Thyroid gland (tissue), 4 donors: ENCODE results near the gene NPRL2.

ENCODE experiments used
- POLR2A ChIP-seq, 2 donors: fragments of 450-650 bp; IDR thresholded peaks; one replicate each; pipeline ENCODE4 v1.6.1; 2017; ENCODE audit warnings: antibody characterized with exemption in 2 of 2, mild to moderate bottlenecking in 2 of 2, moderate library complexity in 1 of 2
- TF ChIP-seq, protein P1 (sequence below), 6 experiments: fragments of 200-600 bp in 3 of 6; fragments of 450-650 bp in 3 of 6; sonication (generic) in 3 of 6; IDR thresholded peaks; one replicate each; pipeline ENCODE4 v1.5.1; 2016 to 2019; ENCODE audit warnings: antibody characterized with exemption in 6 of 6, mild to moderate bottlenecking in 2 of 6, inconsistent platforms in 1 of 6, moderate library complexity in 1 of 6

DNA sequence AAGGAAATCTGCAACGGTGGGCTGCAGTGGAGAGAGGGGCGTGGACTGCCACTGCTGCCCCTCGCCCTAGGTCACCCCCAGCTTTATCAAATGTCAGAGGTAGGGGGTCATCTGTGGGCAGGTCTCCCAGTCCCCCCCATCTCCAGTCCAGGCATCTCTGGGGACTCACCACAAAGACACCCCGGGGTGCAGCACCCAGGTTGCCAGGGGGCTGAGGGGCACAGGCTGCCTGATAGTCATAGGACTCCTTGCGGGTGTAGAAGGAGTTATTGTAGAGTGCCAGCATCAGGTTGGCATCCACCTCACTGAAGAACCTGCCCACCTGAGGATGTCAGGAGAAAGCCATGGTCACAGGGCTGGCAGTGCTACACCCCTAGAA, 15.3 kb upstream of the NPRL2 start:
- TF ChIP-seq, protein P1, sequence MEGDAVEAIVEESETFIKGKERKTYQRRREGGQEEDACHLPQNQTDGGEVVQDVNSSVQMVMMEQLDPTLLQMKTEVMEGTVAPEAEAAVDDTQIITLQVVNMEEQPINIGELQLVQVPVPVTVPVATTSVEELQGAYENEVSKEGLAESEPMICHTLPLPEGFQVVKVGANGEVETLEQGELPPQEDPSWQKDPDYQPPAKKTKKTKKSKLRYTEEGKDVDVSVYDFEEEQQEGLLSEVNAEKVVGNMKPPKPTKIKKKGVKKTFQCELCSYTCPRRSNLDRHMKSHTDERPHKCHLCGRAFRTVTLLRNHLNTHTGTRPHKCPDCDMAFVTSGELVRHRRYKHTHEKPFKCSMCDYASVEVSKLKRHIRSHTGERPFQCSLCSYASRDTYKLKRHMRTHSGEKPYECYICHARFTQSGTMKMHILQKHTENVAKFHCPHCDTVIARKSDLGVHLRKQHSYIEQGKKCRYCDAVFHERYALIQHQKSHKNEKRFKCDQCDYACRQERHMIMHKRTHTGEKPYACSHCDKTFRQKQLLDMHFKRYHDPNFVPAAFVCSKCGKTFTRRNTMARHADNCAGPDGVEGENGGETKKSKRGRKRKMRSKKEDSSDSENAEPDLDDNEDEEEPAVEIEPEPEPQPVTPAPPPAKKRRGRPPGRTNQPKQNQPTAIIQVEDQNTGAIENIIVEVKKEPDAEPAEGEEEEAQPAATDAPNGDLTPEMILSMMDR (IDR thresholded peaks at IDR 0.05): no peak
- TF ChIP-seq POLR2A (IDR thresholded peaks at IDR 0.05): no peak
